IMR-90 (cell line): ENCODE data around the gene IFT43. TPM values are rescaled to one million over a fixed set of nuclear protein-coding genes. Genes with fewer than 3 reads are reported as not detected.

Experiments used
- ATAC-seq: fragments of 200-7000 bp; cut with Tn5 transposase; 2 replicates; pipeline ENCODE4 v1.9.1; 2020; ENCODE audit warnings: low read depth, mild to moderate bottlenecking, moderate library complexity
- BruUV-seq: library from RNA; stranded (reverse); fragments of 400-500 nt; replicated peaks from 2 replicates; lab custom pipeline; 2021; lab: Mats Ljungman, UMichigan
- CTCF ChIA-PET: fragments of 300-600 bp; formaldehyde crosslinking; extraction: SDS; loops from one replicate; lab custom pipeline; 2021; ENCODE audit warnings: antibody characterized with exemption; lab: Yijun Ruan, JAX
- POLR2A ChIA-PET: fragments of 300-600 bp; sonication (Branson Sonifier 250); formaldehyde crosslinking; loops from one replicate; lab custom pipeline; 2022; ENCODE audit warnings: antibody characterized with exemption; ENCODE audit not compliant: unreplicated experiment; lab: Charles Lee
- DNase-seq: peaks from one replicate; pipeline ENCODE4 v3.0.0; 2013
- H2AFZ ChIP-seq: replicated peaks from 2 replicates; pipeline ENCODE3; 2013; ENCODE audit warnings: low read length, mild to moderate bottlenecking; ENCODE audit not compliant: poor library complexity
- H2AK5ac ChIP-seq: 2 replicates; pipeline ENCODE4 v1.6.1; 2013; ENCODE audit warnings: low read depth, low read length, inconsistent platforms
- H2AK9ac ChIP-seq: replicated peaks from 2 replicates; pipeline ENCODE3; 2013; ENCODE audit warnings: mild to moderate bottlenecking, low read depth, low read length, moderate library complexity; ENCODE audit not compliant: poor library complexity
- H2BK120ac ChIP-seq: 2 replicates; pipeline ENCODE4 v1.6.1; 2013; ENCODE audit warnings: low read depth, low read length, inconsistent platforms
- H2BK15ac ChIP-seq: 3 replicates; pipeline ENCODE4 v1.6.1; 2013; ENCODE audit warnings: low read depth, low read length, inconsistent platforms
- H2BK20ac ChIP-seq: 2 replicates; pipeline ENCODE4 v1.6.1; 2013; ENCODE audit warnings: low read depth, mild to moderate bottlenecking, inconsistent platforms, low read length, moderate library complexity
- H2BK5ac ChIP-seq: 2 replicates; pipeline ENCODE4 v1.6.1; 2013; ENCODE audit warnings: mild to moderate bottlenecking, low read depth, low read length, inconsistent platforms; ENCODE audit not compliant: poor library complexity, severe bottlenecking
- H3K14ac ChIP-seq: replicated peaks from 2 replicates; pipeline ENCODE4 v1.6.1; 2013; ENCODE audit warnings: low read depth, low read length, inconsistent platforms
- H3K18ac ChIP-seq: 2 replicates; pipeline ENCODE4 v1.6.1; 2013; ENCODE audit warnings: low read depth, low read length, control low read depth
- H3K23ac ChIP-seq: 2 replicates; pipeline ENCODE4 v1.6.1; 2013; ENCODE audit warnings: low read depth, low read length, inconsistent platforms
- H3K27ac ChIP-seq: 2 replicates; pipeline ENCODE4 v1.5.1; 2013; ENCODE audit warnings: mild to moderate bottlenecking, control low read depth, low read length; ENCODE audit not compliant: insufficient read depth
- H3K27me3 ChIP-seq: 2 replicates; pipeline ENCODE4 v1.6.1; 2013; ENCODE audit warnings: low read length; ENCODE audit not compliant: control insufficient read depth, insufficient read depth
- H3K36me3 ChIP-seq: 2 replicates; pipeline ENCODE4 v1.6.1; 2013; ENCODE audit warnings: low read length, mixed read lengths; ENCODE audit not compliant: control insufficient read depth, insufficient read depth
- H3K4ac ChIP-seq: 2 replicates; pipeline ENCODE4 v1.6.1; 2013; ENCODE audit warnings: low read depth, low read length, inconsistent platforms
- H3K4me1 ChIP-seq: 2 replicates; pipeline ENCODE4 v1.6.1; 2013; ENCODE audit warnings: low read length, mixed read lengths; ENCODE audit not compliant: control insufficient read depth, insufficient read depth
- H3K4me2 ChIP-seq: 2 replicates; pipeline ENCODE4 v1.6.1; 2013; ENCODE audit warnings: low read depth, mild to moderate bottlenecking, control low read depth, low read length, moderate library complexity
- H3K4me3 ChIP-seq: 2 replicates; pipeline ENCODE4 v1.5.1; 2013; ENCODE audit warnings: low read depth, mild to moderate bottlenecking, control low read depth, low read length, moderate library complexity; ENCODE audit not compliant: insufficient read depth
- H3K56ac ChIP-seq: 2 replicates; pipeline ENCODE4 v1.6.1; 2013; ENCODE audit warnings: low read length, inconsistent platforms; ENCODE audit not compliant: insufficient read depth; ENCODE audit errors: extremely low read depth
- H3K79me1 ChIP-seq, 2 experiments: 2 replicates each; pipeline ENCODE4 v1.6.1; 2013; ENCODE audit warnings: low read length in 2 of 2, inconsistent platforms in 1 of 2, low read depth in 1 of 2
- H3K9ac ChIP-seq: 2 replicates; pipeline ENCODE4 v1.6.1; 2013; ENCODE audit warnings: low read depth, low read length, control low read depth
- H3K9me1 ChIP-seq: 2 replicates; pipeline ENCODE4 v1.6.1; 2013; ENCODE audit warnings: low read length, inconsistent platforms; ENCODE audit not compliant: insufficient read depth
- H3K9me3 ChIP-seq: 2 replicates; pipeline ENCODE4 v1.6.1; 2013; ENCODE audit warnings: low read length; ENCODE audit not compliant: control insufficient read depth, insufficient read depth
- H4K20me1 ChIP-seq: 2 replicates; pipeline ENCODE4 v1.6.1; 2013; ENCODE audit warnings: low read length, inconsistent platforms; ENCODE audit not compliant: insufficient read depth
- H4K5ac ChIP-seq: 2 replicates; pipeline ENCODE4 v1.6.1; 2013; ENCODE audit warnings: mild to moderate bottlenecking, low read depth, low read length, control low read depth
- H4K8ac ChIP-seq, 2 experiments: 2 replicates each; pipeline ENCODE4 v1.6.1; 2013; ENCODE audit warnings: low read depth in 2 of 2, low read length in 2 of 2, control low read depth in 1 of 2, inconsistent platforms in 1 of 2
- H4K91ac ChIP-seq: 2 replicates; pipeline ENCODE4 v1.6.1; 2013; ENCODE audit warnings: low read depth, low read length, inconsistent platforms; ENCODE audit not compliant: insufficient read depth
- CEBPB ChIP-seq: IDR thresholded peaks from 2 replicates; pipeline ENCODE4 v1.6.1; 2012; ENCODE audit warnings: low read depth, low read length, improper control_type of control experiment
- CHD1 ChIP-seq: IDR thresholded peaks from 2 replicates; pipeline ENCODE4 v1.6.1; 2012; ENCODE audit warnings: low read depth, low read length, improper control_type of control experiment
- CTCF ChIP-seq: conservative IDR thresholded peaks from 2 replicates; pipeline ENCODE4 v1.5.1; 2012; ENCODE audit warnings: mild to moderate bottlenecking, low read depth, low read length, improper control_type of control experiment
- NFE2L2 ChIP-seq: fragments of 150-350 bp; IDR thresholded peaks from 2 replicates; pipeline ENCODE4 v1.6.1; 2016; ENCODE audit warnings: low read depth, mild to moderate bottlenecking, low read length
- WGBS, 2 experiments: methylation state at CpG; one replicate each; pipeline versions ENCODE4 v1.1.5 to v1.1.7; 2013; ENCODE audit warnings: missing lambda C conversion rate in 2 of 2; ENCODE audit not compliant: insufficient read length in 1 of 2; ENCODE audit errors: extremely low coverage in 2 of 2; 5-methylcytosine and 5-hydroxymethylcytosine counted together
- dilution Hi-C: fragments of 300-500 bp; cut with HindIII; formaldehyde crosslinking; loops from one replicate; pipeline ENCODE4 v1.14.3; 2018; ENCODE audit warnings: low sequenced_read_pairs; ENCODE audit not compliant: unreplicated experiment
- in situ Hi-C: fragments of 300-500 bp; cut with MboI; formaldehyde crosslinking; loops from 3 replicates; pipeline ENCODE4 v1.14.3; 2019; ENCODE audit warnings: low sequenced_read_pairs, inconsistent platforms, mixed read lengths
- intact Hi-C: fragments of 100-400 bp; cut with micrococcal nuclease; formaldehyde crosslinking; loops from 2 replicates; pipeline ENCODE4 v1.10.0; 2022
- polyA plus RNA-seq, 3 experiments: library from polyadenylated mRNA; depleted of rRNA; stranded (reverse); fragments of >200 nt; gene quantifications; 2 replicates each; pipeline ENCODE4 v1.2.3, GENCODE V29; 2012; ENCODE audit warnings: low replicate concordance in 1 of 3
- total RNA-seq: library from RNA; depleted of rRNA; stranded (reverse); fragments of >200 nt; gene quantifications from 2 replicates; pipeline ENCODE4 v1.2.3, GENCODE V29; 2012

Gene IFT43
- total and polyA plus RNA-seq, 2 of the 4 experiments (the other 2 are of a cell fraction) = 41.4 to 43.2 TPM

GRCh38 chr14:76057914-76058313, 72.4 kb downstream of the IFT43 start:
- TF ChIP-seq CTCF (no peak), CEBPB (no peak), NFE2L2 (no peak), CHD1 (no peak)
- ChIA-PET POLR2A (no interaction called here), CTCF (no interaction called here)
- Histone ChIP-seq H2BK15ac (no peak overlapping the region), H2BK120ac (no peak overlapping the region), H3K4me2 (no peak overlapping the region), H4K91ac (no peak overlapping the region), H3K9ac (no peak overlapping the region), H4K20me1 (no peaks in the 10 kb centered on the region), H3K23ac (no peak overlapping the region), H3K36me3 (peaks cover 8% of the 10 kb centered on the region), H3K18ac (no peak overlapping the region), H2BK20ac (no peak overlapping the region), H2BK5ac (no peak overlapping the region), H2AK9ac (no peak overlapping the region), H4K8ac (no peak overlapping the region), H3K9me3 (no peaks in the 10 kb centered on the region), H3K79me1 (no peaks in the 10 kb centered on the region; a peak in 1 of 4 replicates), H3K56ac (no peak overlapping the region), H3K4me1 (no peaks in the 10 kb centered on the region), H2AK5ac (no peak overlapping the region), H3K4ac (no peak overlapping the region), H3K14ac (no peak overlapping the region), H2AFZ (no peak overlapping the region), H3K9me1 (no peaks in the 10 kb centered on the region; the same call in 1 of the 2 replicates), H4K5ac (no peak overlapping the region), H3K27ac (no peak overlapping the region), H3K27me3 (no peaks in the 10 kb centered on the region), H3K4me3 (no peak overlapping the region)
- intact Hi-C loops (no loop called here), in situ Hi-C loops (loop anchor here (10.0 kb wide), 2 partner anchors 327 to 587 kb away; no protein-coding TSS in a partner anchor), dilution Hi-C loops (no loop called here)
- no TSS peak for BruUV-seq
- 54% methylated on average over 4 of the region's 11 CpGs; no CpG with 5 or more reads in 1 of the 2 experiments for WGBS, 2 experiments
- ATAC-seq = no peak
- DNase-seq = no peak
